A673 (cell line): ENCODE results near the gene UVRAG. TPM values are rescaled to one million over a fixed set of nuclear protein-coding genes. Genes with fewer than 3 reads are reported as not detected.

Source experiments
- BruUV-seq: library from RNA; stranded (reverse); fragments of 400-500 nt; replicated peaks from 2 replicates; lab custom pipeline; 2021; lab: Mats Ljungman, UMichigan
- CTCF ChIA-PET: fragments of 300-600 bp; sonication (Branson Sonifier 250); formaldehyde crosslinking; loops from one replicate; lab custom pipeline; 2022; ENCODE audit warnings: antibody characterized with exemption; lab: Charles Lee
- POLR2A ChIA-PET: fragments of 300-600 bp; sonication (Branson Sonifier 250); formaldehyde crosslinking; loops from one replicate; lab custom pipeline; 2022; ENCODE audit warnings: antibody characterized with exemption; ENCODE audit not compliant: low non-redundant PET; lab: Charles Lee
- DNase-seq: peaks from one replicate; pipeline ENCODE4 v3.0.0-alpha.2; 2015; ENCODE audit warnings: low spot score
- H3K27ac ChIP-seq: fragments of 200-600 bp; sonication (generic); 2 replicates; pipeline ENCODE4 v1.5.1; 2016; ENCODE audit warnings: mixed run types, low read depth, mild to moderate bottlenecking, mixed read lengths, antibody characterized with exemption, low read length; ENCODE audit not compliant: poor library complexity, severe bottlenecking
- H3K27me3 ChIP-seq: fragments of 200-600 bp; sonication (generic); replicated peaks from 2 replicates; pipeline ENCODE4 v1.6.1; 2017; ENCODE audit warnings: mixed run types, low read depth, mild to moderate bottlenecking, mixed read lengths, antibody characterized with exemption, low read length; ENCODE audit not compliant: insufficient read depth, poor library complexity
- H3K36me3 ChIP-seq: fragments of 200-600 bp; sonication (generic); 2 replicates; pipeline ENCODE4 v1.6.1; 2016; ENCODE audit warnings: mixed run types, mild to moderate bottlenecking, mixed read lengths, antibody characterized with exemption, low read length; ENCODE audit not compliant: insufficient read depth, poor library complexity, severe bottlenecking
- H3K4me1 ChIP-seq: fragments of 200-600 bp; sonication (generic); 2 replicates; pipeline ENCODE4 v1.6.1; 2017; ENCODE audit warnings: mixed run types, mild to moderate bottlenecking, mixed read lengths, antibody characterized with exemption, low read length; ENCODE audit not compliant: insufficient read depth, poor library complexity, severe bottlenecking
- H3K4me3 ChIP-seq: fragments of 200-600 bp; sonication (generic); 2 replicates; pipeline ENCODE4 v1.5.1; 2016; ENCODE audit warnings: low read depth, mixed run types, mild to moderate bottlenecking, mixed read lengths, low read length; ENCODE audit not compliant: poor library complexity, severe bottlenecking
- H3K9me3 ChIP-seq: fragments of 200-600 bp; sonication (generic); 2 replicates; pipeline ENCODE4 v1.6.1; 2016; ENCODE audit warnings: mixed run types, low read depth, mild to moderate bottlenecking, mixed read lengths, antibody characterized with exemption, low read length; ENCODE audit not compliant: poor library complexity, severe bottlenecking
- CTCF ChIP-seq: fragments of 300-800, 200-600 bp; sonication (generic); conservative IDR thresholded peaks from 2 replicates; pipeline ENCODE4 v1.5.1; 2017; ENCODE audit warnings: low read depth, mild to moderate bottlenecking, antibody characterized with exemption, low read length, moderate library complexity, mixed read lengths
- EZH2 ChIP-seq: fragments of 200-600 bp; sonication (generic); IDR thresholded peaks from 2 replicates; pipeline ENCODE4 v1.6.1; 2017; ENCODE audit warnings: borderline replicate concordance, low read depth, mild to moderate bottlenecking, mixed read lengths, antibody characterized with exemption, low read length; ENCODE audit not compliant: poor library complexity, severe bottlenecking
- intact Hi-C: fragments of 100-400 bp; cut with micrococcal nuclease; formaldehyde crosslinking; loops from one replicate; pipeline ENCODE4 v1.10.0; 2022; ENCODE audit not compliant: unreplicated experiment
- total RNA-seq: library from RNA; stranded (reverse); gene quantifications from 2 replicates; pipeline ENCODE4 v1.2.3, GENCODE V29; 2021

Gene UVRAG
- total RNA-seq, 1 experiment from 2014 or later: 21.1 TPM

- DNase-seq: no peak
- no peak overlapping the region for H3K4me3 ChIP-seq
- H3K9me3 ChIP-seq: peaks cover 19% of the 10 kb centered on the region
- H3K36me3 ChIP-seq: no peaks in the 10 kb centered on the region
- no peaks in the 10 kb centered on the region for H3K27me3 ChIP-seq
- H3K27ac ChIP-seq: no peak overlapping the region
- no peaks in the 10 kb centered on the region for H3K4me1 ChIP-seq
- TF ChIP-seq CTCF (no peak), EZH2 (no peak)
- POLR2A ChIA-PET: no interaction called here
- CTCF ChIA-PET: no interaction called here
- intact Hi-C loops: no loop called here
- no TSS peak for BruUV-seq
Observed at GRCh38 chr11:76044750-76045320, 229.8 kb downstream of the UVRAG start.

GRCh38 chr11:76047231-76047630 is 232.2 kb downstream of the UVRAG start:
- Histone ChIP-seq H3K27me3 (no peaks in the 10 kb centered on the region), H3K4me3 (no peak overlapping the region), H3K27ac (no peak overlapping the region), H3K9me3 (peaks cover 19% of the 10 kb centered on the region), H3K4me1 (no peaks in the 10 kb centered on the region), H3K36me3 (no peaks in the 10 kb centered on the region)
- BruUV-seq: no TSS peak
- ChIA-PET CTCF (no interaction called here), POLR2A (no interaction called here)
- TF ChIP-seq CTCF (no peak), EZH2 (no peak)
- no peak for DNase-seq
- intact Hi-C loops: no loop called here

GRCh38 chr11:76047766-76048165 is 232.8 kb downstream of the UVRAG start:
- H3K4me3 ChIP-seq: no peak overlapping the region
- ChIA-PET POLR2A (no interaction called here), CTCF (no interaction called here)
- BruUV-seq: no TSS peak
- no peak for DNase-seq
- no peak overlapping the region for H3K27ac ChIP-seq
- intact Hi-C loops: no loop called here
- H3K4me1 ChIP-seq: no peaks in the 10 kb centered on the region
- H3K9me3 ChIP-seq: peaks cover 19% of the 10 kb centered on the region
- no peaks in the 10 kb centered on the region for H3K36me3 ChIP-seq
- no peak for TF ChIP-seq CTCF
- TF ChIP-seq EZH2: no peak
- H3K27me3 ChIP-seq: no peaks in the 10 kb centered on the region
